Activated T-cell treated with anti-CD3 and anti-CD28 coated beads for 48 hours (primary cell): ENCODE measurements around the gene PSMD7.
"Not testable (repeated sequence)": the region's sequence is repeated elsewhere in the genome, so short reads cannot be mapped to it uniquely, and the experiment has no call there.

Experiments used
- DNase-seq: peaks from one replicate; pipeline ENCODE4 v3.0.0-alpha.2; 2020; ENCODE audit warnings: low read depth

The PSMD7 gene

GRCh38 chr16:74297145-74297665, 591 bp downstream of the PSMD7 start:
- peak; percentile 43 for DNase-seq

GRCh38 chr16:74298104-74298503, 1.5 kb downstream of the PSMD7 start:
- no peak for DNase-seq

- no peak for DNase-seq
These were observed 5.7 kb downstream of the PSMD7 start for GRCh38 chr16:74302341-74302740.

- no peak for DNase-seq
These were observed 7.7 kb downstream of the PSMD7 start for GRCh38 chr16:74304164-74304834.

GRCh38 chr16:74304835-74305176, 8.2 kb downstream of the PSMD7 start:
- no peak for DNase-seq

GRCh38 chr16:74305281-74305680, 8.7 kb downstream of the PSMD7 start:
- no peak for DNase-seq

- no peak for DNase-seq
These were observed 9.6 kb downstream of the PSMD7 start for GRCh38 chr16:74305978-74306784.

- DNase-seq = no peak
These were observed 10.8 kb downstream of the PSMD7 start for GRCh38 chr16:74307383-74307782.

GRCh38 chr16:74309789-74310781, 13.5 kb downstream of the PSMD7 start:
- no peak for DNase-seq

GRCh38 chr16:74315059-74315458, 18.4 kb downstream of the PSMD7 start:
- DNase-seq = no peak

- DNase-seq = no peak
These were observed 24.1 kb downstream of the PSMD7 start for GRCh38 chr16:74320707-74321106.

GRCh38 chr16:74321356-74321755, 24.7 kb downstream of the PSMD7 start:
- DNase-seq = no peak

- no peak for DNase-seq
These were observed 25.7 kb downstream of the PSMD7 start for GRCh38 chr16:74322301-74322710.

- not testable (repeated sequence) for DNase-seq
These were observed 28.2 kb downstream of the PSMD7 start for GRCh38 chr16:74324777-74325176.

GRCh38 chr16:74325641-74326040, 29.0 kb downstream of the PSMD7 start:
- no peak for DNase-seq

- DNase-seq = not testable (repeated sequence)
These were observed 31.7 kb downstream of the PSMD7 start for GRCh38 chr16:74328346-74328745.

- DNase-seq = not testable (repeated sequence)
These were observed 35.9 kb downstream of the PSMD7 start for GRCh38 chr16:74332469-74332868.

- DNase-seq = not testable (repeated sequence)
These were observed 40.9 kb downstream of the PSMD7 start for GRCh38 chr16:74337506-74337905.

- not testable (repeated sequence) for DNase-seq
These were observed 42.6 kb downstream of the PSMD7 start for GRCh38 chr16:74339226-74339625.

- DNase-seq = not testable (repeated sequence)
These were observed 56.4 kb downstream of the PSMD7 start for GRCh38 chr16:74353038-74353437.
